HEK293 (cell line): ENCODE measurements around the gene TNFRSF8.

ENCODE experiments used
- RBAK ChIP-seq: fragments of 450-650 bp; formaldehyde crosslinking; IDR thresholded peaks from 2 replicates; pipeline ENCODE4 v1.5.1; 2016; ENCODE audit warnings: missing biosample characterization, missing genetic modification characterization
- SETDB1 ChIP-seq: IDR thresholded peaks from one replicate; pipeline ENCODE4 v1.6.1; 2017; ENCODE audit warnings: mild to moderate bottlenecking, low read length, moderate library complexity, mixed read lengths; ENCODE audit not compliant: insufficient read length
- SP2 ChIP-seq: fragments of 450-650 bp; formaldehyde crosslinking; IDR thresholded peaks from 2 replicates; pipeline ENCODE4 v1.5.1; 2016; ENCODE audit warnings: missing biosample characterization, missing genetic modification characterization
- YY1 ChIP-seq: fragments of 450-650 bp; formaldehyde crosslinking; IDR thresholded peaks from 2 replicates; pipeline ENCODE4 v1.5.1; 2018; ENCODE audit warnings: missing biosample characterization, missing genetic modification characterization
- ZNF140 ChIP-seq: fragments of 450-650 bp; formaldehyde crosslinking; IDR thresholded peaks from 2 replicates; pipeline ENCODE4 v1.5.1; 2016; ENCODE audit warnings: missing biosample characterization, missing genetic modification characterization
- ZNF146 ChIP-seq: fragments of 450-650 bp; formaldehyde crosslinking; IDR thresholded peaks from 2 replicates; pipeline ENCODE4 v1.5.1; 2016; ENCODE audit warnings: missing biosample characterization, missing genetic modification characterization
- ZNF184 ChIP-seq: fragments of 450-650 bp; IDR thresholded peaks from 2 replicates; pipeline ENCODE4 v1.5.1; 2018; ENCODE audit warnings: missing biosample characterization, mild to moderate bottlenecking, missing genetic modification characterization
- ZNF473 ChIP-seq: fragments of 450-650 bp; formaldehyde crosslinking; IDR thresholded peaks from 2 replicates; pipeline ENCODE4 v1.5.1; 2017; ENCODE audit warnings: missing biosample characterization, missing genetic modification characterization
- ZNF658 ChIP-seq: fragments of 450-650 bp; formaldehyde crosslinking; IDR thresholded peaks from 2 replicates; pipeline ENCODE4; 2016; ENCODE audit warnings: missing biosample characterization, missing genetic modification characterization
- ZNF768 ChIP-seq: fragments of 450-650 bp; formaldehyde crosslinking; IDR thresholded peaks from 2 replicates; pipeline ENCODE4 v1.5.1; 2018; ENCODE audit warnings: missing biosample characterization, mild to moderate bottlenecking, missing genetic modification characterization
- TF ChIP-seq, protein P1 (sequence below): fragments of 450-650 bp; formaldehyde crosslinking; IDR thresholded peaks from 2 replicates; pipeline ENCODE4 v1.5.1; 2016; ENCODE audit warnings: missing biosample characterization, missing genetic modification characterization
- TF ChIP-seq, protein P2 (sequence below): fragments of 450-650 bp; formaldehyde crosslinking; IDR thresholded peaks from 2 replicates; pipeline ENCODE4 v1.5.1; 2016; ENCODE audit warnings: missing biosample characterization, missing genetic modification characterization
- TF ChIP-seq, protein P3 (sequence below): fragments of 450-650 bp; formaldehyde crosslinking; IDR thresholded peaks from 2 replicates; pipeline ENCODE4 v1.5.1; 2016; ENCODE audit warnings: missing biosample characterization, missing genetic modification characterization

DNA sequence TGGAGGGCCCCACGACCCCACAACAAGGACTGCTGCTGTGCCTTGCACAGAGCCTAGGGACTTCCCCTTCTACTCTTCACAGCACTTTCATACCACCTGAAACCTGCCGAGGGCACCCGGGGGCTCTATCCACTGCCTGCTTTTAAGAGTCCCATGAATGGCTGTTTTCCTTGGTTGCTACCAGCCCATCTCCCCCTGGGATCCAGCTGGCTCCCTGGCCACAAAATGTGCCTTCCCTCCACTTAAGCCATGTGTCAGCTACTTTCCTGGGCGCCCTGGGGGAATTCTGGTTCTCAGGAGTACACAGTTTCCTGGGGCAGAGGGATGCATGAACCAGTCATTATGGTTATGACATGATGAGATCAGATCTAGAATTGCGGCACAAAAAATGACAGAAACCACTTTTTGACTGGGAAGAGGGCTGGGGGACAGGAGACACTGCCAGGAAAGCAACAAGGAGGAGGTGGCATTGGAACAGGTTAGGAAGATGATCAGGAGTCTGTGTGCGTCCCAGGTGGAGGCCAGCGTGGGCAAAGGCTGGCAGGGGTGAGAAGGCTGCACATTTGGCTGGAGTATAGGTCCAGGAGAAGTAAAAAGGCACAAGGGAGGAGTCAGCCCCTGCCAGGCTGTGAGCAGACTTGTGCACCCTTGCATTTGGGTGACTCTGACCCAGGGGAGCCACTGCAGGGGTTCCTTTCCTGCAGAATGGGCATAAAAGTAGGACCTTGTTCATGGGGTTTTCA, 3.2 kb upstream of the TNFRSF8 start:
- TF ChIP-seq SP2 (tag by site-specific recombination) (no peak), SETDB1 (no peak), ZNF146 (tag by site-specific recombination) (no peak), ZNF140 (tag by site-specific recombination) (no peak), ZNF184 (no peak), ZNF658 (tag by site-specific recombination) (no peak), ZNF473 (tag by site-specific recombination) (no peak), ZNF768 (tag by site-specific recombination) (no peak), RBAK (tag by site-specific recombination) (no peak), YY1 (tag by site-specific recombination) (no peak)
- TF ChIP-seq, protein P1, sequence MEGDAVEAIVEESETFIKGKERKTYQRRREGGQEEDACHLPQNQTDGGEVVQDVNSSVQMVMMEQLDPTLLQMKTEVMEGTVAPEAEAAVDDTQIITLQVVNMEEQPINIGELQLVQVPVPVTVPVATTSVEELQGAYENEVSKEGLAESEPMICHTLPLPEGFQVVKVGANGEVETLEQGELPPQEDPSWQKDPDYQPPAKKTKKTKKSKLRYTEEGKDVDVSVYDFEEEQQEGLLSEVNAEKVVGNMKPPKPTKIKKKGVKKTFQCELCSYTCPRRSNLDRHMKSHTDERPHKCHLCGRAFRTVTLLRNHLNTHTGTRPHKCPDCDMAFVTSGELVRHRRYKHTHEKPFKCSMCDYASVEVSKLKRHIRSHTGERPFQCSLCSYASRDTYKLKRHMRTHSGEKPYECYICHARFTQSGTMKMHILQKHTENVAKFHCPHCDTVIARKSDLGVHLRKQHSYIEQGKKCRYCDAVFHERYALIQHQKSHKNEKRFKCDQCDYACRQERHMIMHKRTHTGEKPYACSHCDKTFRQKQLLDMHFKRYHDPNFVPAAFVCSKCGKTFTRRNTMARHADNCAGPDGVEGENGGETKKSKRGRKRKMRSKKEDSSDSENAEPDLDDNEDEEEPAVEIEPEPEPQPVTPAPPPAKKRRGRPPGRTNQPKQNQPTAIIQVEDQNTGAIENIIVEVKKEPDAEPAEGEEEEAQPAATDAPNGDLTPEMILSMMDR (tag by site-specific recombination): no peak
- TF ChIP-seq, protein P2, sequence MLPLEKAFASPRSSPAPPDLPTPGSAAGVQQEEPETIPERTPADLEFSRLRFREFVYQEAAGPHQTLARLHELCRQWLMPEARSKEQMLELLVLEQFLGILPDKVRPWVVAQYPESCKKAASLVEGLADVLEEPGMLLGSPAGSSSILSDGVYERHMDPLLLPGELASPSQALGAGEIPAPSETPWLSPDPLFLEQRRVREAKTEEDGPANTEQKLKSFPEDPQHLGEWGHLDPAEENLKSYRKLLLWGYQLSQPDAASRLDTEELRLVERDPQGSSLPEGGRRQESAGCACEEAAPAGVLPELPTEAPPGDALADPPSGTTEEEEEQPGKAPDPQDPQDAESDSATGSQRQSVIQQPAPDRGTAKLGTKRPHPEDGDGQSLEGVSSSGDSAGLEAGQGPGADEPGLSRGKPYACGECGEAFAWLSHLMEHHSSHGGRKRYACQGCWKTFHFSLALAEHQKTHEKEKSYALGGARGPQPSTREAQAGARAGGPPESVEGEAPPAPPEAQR (tag by site-specific recombination): no peak
- TF ChIP-seq, protein P3, sequence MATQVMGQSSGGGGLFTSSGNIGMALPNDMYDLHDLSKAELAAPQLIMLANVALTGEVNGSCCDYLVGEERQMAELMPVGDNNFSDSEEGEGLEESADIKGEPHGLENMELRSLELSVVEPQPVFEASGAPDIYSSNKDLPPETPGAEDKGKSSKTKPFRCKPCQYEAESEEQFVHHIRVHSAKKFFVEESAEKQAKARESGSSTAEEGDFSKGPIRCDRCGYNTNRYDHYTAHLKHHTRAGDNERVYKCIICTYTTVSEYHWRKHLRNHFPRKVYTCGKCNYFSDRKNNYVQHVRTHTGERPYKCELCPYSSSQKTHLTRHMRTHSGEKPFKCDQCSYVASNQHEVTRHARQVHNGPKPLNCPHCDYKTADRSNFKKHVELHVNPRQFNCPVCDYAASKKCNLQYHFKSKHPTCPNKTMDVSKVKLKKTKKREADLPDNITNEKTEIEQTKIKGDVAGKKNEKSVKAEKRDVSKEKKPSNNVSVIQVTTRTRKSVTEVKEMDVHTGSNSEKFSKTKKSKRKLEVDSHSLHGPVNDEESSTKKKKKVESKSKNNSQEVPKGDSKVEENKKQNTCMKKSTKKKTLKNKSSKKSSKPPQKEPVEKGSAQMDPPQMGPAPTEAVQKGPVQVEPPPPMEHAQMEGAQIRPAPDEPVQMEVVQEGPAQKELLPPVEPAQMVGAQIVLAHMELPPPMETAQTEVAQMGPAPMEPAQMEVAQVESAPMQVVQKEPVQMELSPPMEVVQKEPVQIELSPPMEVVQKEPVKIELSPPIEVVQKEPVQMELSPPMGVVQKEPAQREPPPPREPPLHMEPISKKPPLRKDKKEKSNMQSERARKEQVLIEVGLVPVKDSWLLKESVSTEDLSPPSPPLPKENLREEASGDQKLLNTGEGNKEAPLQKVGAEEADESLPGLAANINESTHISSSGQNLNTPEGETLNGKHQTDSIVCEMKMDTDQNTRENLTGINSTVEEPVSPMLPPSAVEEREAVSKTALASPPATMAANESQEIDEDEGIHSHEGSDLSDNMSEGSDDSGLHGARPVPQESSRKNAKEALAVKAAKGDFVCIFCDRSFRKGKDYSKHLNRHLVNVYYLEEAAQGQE (tag by site-specific recombination): no peak
